ENCODE data around the gene AUP1.
"Not testable (repeated sequence)": the region's sequence is repeated elsewhere in the genome, so short reads cannot be mapped to it uniquely, and the experiment has no call there.

The AUP1 gene

GRCh38 chr2:74483675-74484164, 45.8 kb downstream of the AUP1 start:
- H3K9me3 ChIP-seq; H3K4me1 ChIP-seq; H3K27me3 ChIP-seq (ENCODE audit: low read depth); in situ Hi-C loops (cut with MboI; ENCODE audit: low sequenced_read_pairs); DNase-seq (ENCODE audit: low spot score in 2 of 2): not testable (repeated sequence)
- Histone ChIP-seq H3K36me3 (replicated peaks) (peaks cover 23% of the 10 kb centered on the region), H3K4me3 (peak overlapping the region; percentile 95)

GRCh38 chr2:74482801-74483674, 46.5 kb downstream of the AUP1 start, which contains the start of the genes CCDC142 and TTC31:
Gene CCDC142, minus strand, starts transcription at chr2:74482998. Its CDS starts 161 bp downstream, at chr2:74482837.
Gene TTC31, plus strand, starts transcription at chr2:74483081. Its CDS starts 15 bp downstream, at chr2:74483096.
- in situ Hi-C loops (cut with MboI; ENCODE audit: low sequenced_read_pairs): no loop called here
- peak within 1 kb of the TSS; percentile 95 for H3K4me3 ChIP-seq
- H3K27me3 ChIP-seq (ENCODE audit: low read depth): no peaks in the 10 kb centered on the region
- H3K36me3 ChIP-seq (replicated peaks): peaks cover 25% of the 10 kb centered on the region
- H3K4me1 ChIP-seq: peaks cover 7% of the 10 kb centered on the region
- peak; percentile 92 to 97 for DNase-seq (ENCODE audit: low spot score in 2 of 2)
- no peaks in the 10 kb centered on the region for H3K9me3 ChIP-seq

- in situ Hi-C loops (cut with MboI; ENCODE audit: low sequenced_read_pairs): no loop called here
- peak in 1 of 2 experiments; percentile 34 for DNase-seq (ENCODE audit: low spot score in 2 of 2)
- Histone ChIP-seq H3K4me1 (peaks cover 7% of the 10 kb centered on the region), H3K4me3 (peak overlapping the region; percentile 95), H3K36me3 (replicated peaks) (peaks cover 25% of the 10 kb centered on the region), H3K27me3 (ENCODE audit: low read depth) (no peaks in the 10 kb centered on the region), H3K9me3 (no peaks in the 10 kb centered on the region)
These were observed 47.3 kb downstream of the AUP1 start for GRCh38 chr2:74481961-74482800.

GRCh38 chr2:74481431-74481830, 48.1 kb downstream of the AUP1 start:
- Histone ChIP-seq H3K4me1 (peaks cover 7% of the 10 kb centered on the region), H3K36me3 (replicated peaks) (peaks cover 25% of the 10 kb centered on the region), H3K9me3 (no peaks in the 10 kb centered on the region), H3K4me3 (peak overlapping the region; percentile 95), H3K27me3 (ENCODE audit: low read depth) (no peaks in the 10 kb centered on the region)
- DNase-seq (ENCODE audit: low spot score in 2 of 2): no peak
- in situ Hi-C loops (cut with MboI; ENCODE audit: low sequenced_read_pairs): no loop called here
